Measurements from ENCODE around the gene PTPRN2. TPM values are rescaled to one million over a fixed set of nuclear protein-coding genes. Genes with fewer than 3 reads are reported as not detected.

Gene PTPRN2
- total and polyA plus RNA-seq, 2 donors (not counting 3 experiments of a cell fraction or from before 2014, with no cell fraction given) = 0.62 to 0.88 TPM

GRCh38 chr7:157549612-157550299 lies 1037.9 kb downstream of the PTPRN2 start:
- Histone ChIP-seq H3K27me3 (ENCODE audit: control insufficient read depth in 2 of 2, insufficient read depth in 2 of 2, low read length in 2 of 2) (no peaks in the 10 kb centered on the region), H3K36me3 (ENCODE audit: control insufficient read depth in 2 of 2, extremely low read depth in 1 of 2, insufficient read depth in 2 of 2, low read length in 2 of 2) (no peaks in the 10 kb centered on the region), H3K9me1 (replicated peaks; ENCODE audit: control insufficient read depth, extremely low read depth, insufficient read depth, low read length) (no peaks in the 10 kb centered on the region), H3K4me3 (replicated peaks in 1 of 3; ENCODE audit: insufficient read depth in 1 of 3, low read depth in 1 of 3, low read length in 3 of 3) (no peak overlapping the region), H3K79me2 (ENCODE audit: control insufficient read depth, insufficient read depth, low read length) (no peaks in the 10 kb centered on the region), H2AFZ (ENCODE audit: low read depth, low read length) (no peak overlapping the region), H3K4me1 (ENCODE audit: control insufficient read depth, extremely low read depth, insufficient read depth, low read length) (no peaks in the 10 kb centered on the region), H4K20me1 (replicated peaks; ENCODE audit: control insufficient read depth, extremely low read depth, insufficient read depth, low read length) (no peaks in the 10 kb centered on the region), H3K9ac (replicated peaks; ENCODE audit: extremely low read depth, insufficient read depth, low read length) (no peak overlapping the region), H3K27ac (ENCODE audit: insufficient read depth, low read depth, low read length) (no peak overlapping the region), H3K9me3 (replicated peaks; ENCODE audit: control insufficient read depth, insufficient read depth, low read length) (no peaks in the 10 kb centered on the region), H3K4me2 (ENCODE audit: insufficient read depth, low read length) (no peak overlapping the region)
- intact Hi-C loops (cut with micrococcal nuclease) (no loop called here), dilution Hi-C loops (cut with MboI; ENCODE audit: extremely low pct_ligation_motif_present, low sequenced_read_pairs) (no loop called here)
- DNase-seq (ENCODE audit: low read depth, low spot score) (no peak), FAIRE-seq (no peak)
- ChIA-PET CTCF (no interaction called here), POLR2A (no interaction called here)
- TF ChIP-seq MYC (IDR thresholded peaks at IDR 0.05; ENCODE audit: low read depth, low read length) (no peak), CTCF (IDR thresholded peaks at IDR 0.05; ENCODE audit: extremely low read depth in 1 of 2, insufficient read depth in 1 of 2, low read depth in 1 of 2, low read length in 2 of 2) (no peak), EZH2 (IDR thresholded peaks at IDR 0.05; ENCODE audit: borderline replicate concordance, low read depth, low read length, severe bottlenecking) (no peak), GATA2 (IDR thresholded peaks at IDR 0.05; ENCODE audit: insufficient read depth, insufficient read length, low read depth, low read length) (no peak), POLR2A (IDR thresholded peaks at IDR 0.05; ENCODE audit: low read depth, low read length) (no peak), JUN (IDR thresholded peaks at IDR 0.05; ENCODE audit: borderline replicate concordance, insufficient read depth, insufficient read length, low read depth) (no peak), MAX (IDR thresholded peaks at IDR 0.05; ENCODE audit: insufficient read depth, insufficient read length) (no peak), POLR2AphosphoS5 (IDR thresholded peaks at IDR 0.05; ENCODE audit: insufficient read depth, low read depth, low read length) (no peak), FOS (IDR thresholded peaks at IDR 0.05; ENCODE audit: borderline replicate concordance, insufficient read depth, low read length) (no peak)
- no TSS peak for BruUV-seq (replicated peaks)

Measured in endothelial cell of umbilical vein (primary cell).